ENCODE results near the gene RNF121.

DNA sequence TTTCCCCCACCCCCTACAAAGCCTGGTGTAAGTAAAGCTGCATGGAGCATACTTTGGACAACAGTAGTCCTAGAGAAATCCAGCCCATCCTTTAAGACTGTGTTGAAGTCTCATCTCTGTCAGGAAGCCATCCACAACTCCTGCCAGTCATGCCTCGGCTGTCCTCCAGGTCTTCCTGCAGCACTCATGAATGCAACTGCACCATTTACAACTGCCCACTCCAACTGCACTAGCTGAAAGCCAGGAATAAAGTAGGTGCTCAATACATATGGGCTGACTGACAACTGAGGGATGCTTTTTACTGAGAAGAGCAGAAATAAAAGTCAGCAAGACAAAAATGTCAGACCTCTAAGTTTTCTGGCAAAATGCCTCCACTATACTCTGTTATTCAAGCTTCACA lies 97.2 kb downstream of the RNF121 start:
- TF ChIP-seq, protein P1, sequence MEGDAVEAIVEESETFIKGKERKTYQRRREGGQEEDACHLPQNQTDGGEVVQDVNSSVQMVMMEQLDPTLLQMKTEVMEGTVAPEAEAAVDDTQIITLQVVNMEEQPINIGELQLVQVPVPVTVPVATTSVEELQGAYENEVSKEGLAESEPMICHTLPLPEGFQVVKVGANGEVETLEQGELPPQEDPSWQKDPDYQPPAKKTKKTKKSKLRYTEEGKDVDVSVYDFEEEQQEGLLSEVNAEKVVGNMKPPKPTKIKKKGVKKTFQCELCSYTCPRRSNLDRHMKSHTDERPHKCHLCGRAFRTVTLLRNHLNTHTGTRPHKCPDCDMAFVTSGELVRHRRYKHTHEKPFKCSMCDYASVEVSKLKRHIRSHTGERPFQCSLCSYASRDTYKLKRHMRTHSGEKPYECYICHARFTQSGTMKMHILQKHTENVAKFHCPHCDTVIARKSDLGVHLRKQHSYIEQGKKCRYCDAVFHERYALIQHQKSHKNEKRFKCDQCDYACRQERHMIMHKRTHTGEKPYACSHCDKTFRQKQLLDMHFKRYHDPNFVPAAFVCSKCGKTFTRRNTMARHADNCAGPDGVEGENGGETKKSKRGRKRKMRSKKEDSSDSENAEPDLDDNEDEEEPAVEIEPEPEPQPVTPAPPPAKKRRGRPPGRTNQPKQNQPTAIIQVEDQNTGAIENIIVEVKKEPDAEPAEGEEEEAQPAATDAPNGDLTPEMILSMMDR (IDR thresholded peaks at IDR 0.05) = no peak
- TF ChIP-seq EZH2 (IDR thresholded peaks at IDR 0.05; ENCODE audit: borderline replicate concordance, insufficient read depth, low read depth, low read length, poor library complexity, severe bottlenecking) = no peak
